ENCODE measurements around the gene KCTD18. TPM values are rescaled to one million over a fixed set of nuclear protein-coding genes. Genes with fewer than 3 reads are reported as not detected.

The KCTD18 gene
- total and polyA plus RNA-seq, 2 of the 8 experiments (the other 6 are each of a cell fraction or from before 2014, with no cell fraction given) = 1.6 to 3.1 TPM

DNA sequence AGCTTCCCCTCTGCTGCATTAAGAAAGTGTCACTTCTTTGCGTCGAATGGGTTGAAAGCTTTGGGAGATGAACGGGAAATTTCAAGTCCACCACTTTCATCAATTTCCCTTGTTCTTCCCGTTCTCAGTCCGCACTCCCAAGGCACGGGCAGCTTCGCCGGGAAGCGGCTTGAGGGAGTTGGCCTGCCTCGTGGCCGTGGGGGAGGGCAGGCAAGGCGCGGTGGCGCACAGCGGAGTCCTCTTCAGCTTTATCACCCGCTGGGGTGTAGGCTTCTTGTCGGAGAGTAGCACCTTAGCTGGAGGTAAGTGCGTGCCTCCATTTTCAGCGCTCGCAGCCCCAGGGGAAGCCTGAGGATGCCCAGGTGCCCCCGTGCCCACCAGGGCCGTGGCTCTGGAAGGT, 19.9 kb downstream of the KCTD18 start:
- Histone ChIP-seq H3K4me1 (replicated peaks in 1 of 4; ENCODE audit: control insufficient read depth in 3 of 4, insufficient read depth in 4 of 4, low read length in 3 of 4) (peaks cover 0 to 2% (median 0%) of the 10 kb centered on the region in 4 experiments; a peak in 1 of 7 replicates), H2BK15ac (ENCODE audit: low read length) (no peak overlapping the region), H3K4me3 (ENCODE audit: extremely low read depth in 1 of 4, insufficient read depth in 2 of 4, low read depth in 3 of 4, low read length in 4 of 4) (no peak overlapping the region), H2AK5ac (ENCODE audit: low read depth, low read length) (no peak overlapping the region), H3K79me1 (ENCODE audit: low read depth, low read length) (no peaks in the 10 kb centered on the region), H2BK12ac (ENCODE audit: low read depth, low read length) (no peak overlapping the region), H3K27me3 (replicated peaks in 1 of 4; ENCODE audit: control insufficient read depth in 3 of 4, extremely low read depth in 1 of 4, insufficient read depth in 3 of 4, low read length in 3 of 4) (no peaks in the 10 kb centered on the region), H4K5ac (ENCODE audit: insufficient read length, low read depth, low read length) (no peak overlapping the region), H3K27ac (ENCODE audit: low read depth, low read length) (no peak overlapping the region), H2BK5ac (ENCODE audit: low read depth, low read length) (no peak overlapping the region; the same call in 1 of the 2 replicates), H3K56ac (replicated peaks; ENCODE audit: insufficient read length, low read depth, low read length) (no peak overlapping the region), H3K36me3 (ENCODE audit: control insufficient read depth in 2 of 4, insufficient read depth in 4 of 4, low read length in 3 of 4) (peaks cover 0 to 13% (median 0%) of the 10 kb centered on the region in 4 experiments; a peak in 2 of 8 replicates), H2BK20ac (ENCODE audit: low read length) (no peak overlapping the region), H3K9me3 (ENCODE audit: insufficient read depth in 2 of 2, low read depth in 1 of 2, low read length in 1 of 2) (no peaks in the 10 kb centered on the region), H3K18ac (ENCODE audit: extremely low read depth, low read length) (no peak overlapping the region), H4K20me1 (replicated peaks in 1 of 2; ENCODE audit: control insufficient read depth in 1 of 2, insufficient read depth in 2 of 2, low read length in 2 of 2) (no peaks in the 10 kb centered on the region), H3K14ac (ENCODE audit: insufficient read length) (no peak overlapping the region), H3K4ac (replicated peaks; ENCODE audit: insufficient read length, low read depth, low read length) (no peak overlapping the region), H4K91ac (replicated peaks; ENCODE audit: insufficient read length, low read length) (no peak overlapping the region), H2BK120ac (replicated peaks; ENCODE audit: low read depth, low read length) (no peak overlapping the region), H4K8ac (ENCODE audit: extremely low read depth, insufficient read depth, low read length) (no peak overlapping the region), H3K4me2 (ENCODE audit: insufficient read depth in 1 of 2, low read depth in 2 of 2, low read length in 2 of 2) (no peak overlapping the region), H3K79me2 (ENCODE audit: control insufficient read depth in 1 of 2, insufficient read depth in 2 of 2, low read length in 2 of 2) (no peaks in the 10 kb centered on the region), H3K23me2 (ENCODE audit: low read depth, low read length) (no peaks in the 10 kb centered on the region; the same call in 1 of the 2 replicates), H3K9ac (replicated peaks in 1 of 4; ENCODE audit: extremely low read depth in 1 of 4, low read depth in 3 of 4, low read length in 3 of 4) (no peak overlapping the region), H3K23ac (ENCODE audit: insufficient read length) (no peak overlapping the region), H2AFZ (ENCODE audit: low read length) (no peak overlapping the region)
- 96% methylated on average over 22 of the region's 22 CpGs; no CpG with 5 or more reads in 1 of the 2 experiments for WGBS, 2 experiments (ENCODE audit: extremely low coverage in 1 of 2, insufficient coverage in 1 of 2, insufficient read length in 1 of 2, insufficient replicate concordance in 2 of 2, low coverage in 1 of 2, low lambda C conversion rate in 2 of 2, missing lambda C conversion rate in 1 of 2)
- CTCF ChIA-PET (ENCODE audit: partially characterized antibody) = interaction anchor here (1.1 to 2.7 kb wide), 3 partner anchors 9 to 517 kb away, joined by 3 to 12 read pairs (median 3); partner anchors contain the start of gene KCTD18
- POLR2A ChIA-PET (ENCODE audit: partially characterized antibody) = no interaction called here
- FAIRE-seq (no peak), DNase-seq (ENCODE audit: low read depth in 1 of 2, low spot score in 2 of 2) (no peak)
- TF ChIP-seq TAF7 (optimal IDR thresholded peaks at IDR 0.05; ENCODE audit: borderline replicate concordance, low read depth, low read length) = no peak
- TF ChIP-seq RAD21 (IDR thresholded peaks at IDR 0.05 in 1 of 2, conservative IDR thresholded peaks at IDR 0.05 in 1 of 2; ENCODE audit: low read depth in 2 of 2, low read length in 2 of 2) = no peak
- TF ChIP-seq POLR2A (IDR thresholded peaks at IDR 0.05; ENCODE audit: control extremely low read depth in 1 of 2, low read depth in 2 of 2, low read length in 2 of 2) = no peak
- no peak for TF ChIP-seq ASH2L (IDR thresholded peaks at IDR 0.05; ENCODE audit: low read length)
- TF ChIP-seq SP4 (IDR thresholded peaks at IDR 0.05; ENCODE audit: low read length) = no peak
- no peak for TF ChIP-seq CTCF (IDR thresholded peaks at IDR 0.05; ENCODE audit: control extremely low read depth in 1 of 3, insufficient read depth in 1 of 3, low read depth in 1 of 3, low read length in 3 of 3)
- TF ChIP-seq NRF1 (IDR thresholded peaks at IDR 0.05; ENCODE audit: low read depth, low read length) = no peak
- no peak for TF ChIP-seq TBP (IDR thresholded peaks at IDR 0.05; ENCODE audit: low read depth, low read length)
- no peak for TF ChIP-seq CTBP2 (IDR thresholded peaks at IDR 0.05; ENCODE audit: borderline replicate concordance, insufficient read depth, insufficient read length, low read length)
- TF ChIP-seq CBX5 (IDR thresholded peaks at IDR 0.05; ENCODE audit: low read depth, low read length) = no peak
- no peak for TF ChIP-seq SIRT6 (IDR thresholded peaks at IDR 0.05; ENCODE audit: low read length)
- no peak for TF ChIP-seq KDM4A (IDR thresholded peaks at IDR 0.05; ENCODE audit: low read depth, low read length, severe bottlenecking)
